GM12873 (cell line): ENCODE data around the gene SP110.

Experiments used
- TF ChIP-seq, protein P1 (sequence below): IDR thresholded peaks from 2 replicates; pipeline ENCODE4 v1.5.1; 2012; ENCODE audit warnings: low read depth, mild to moderate bottlenecking, moderate library complexity, low read length, control low read depth; ENCODE audit not compliant: insufficient read depth; ENCODE audit errors: missing control alignments

The SP110 gene

GRCh38 chr2:230231251-230231650, 11.5 kb upstream of the SP110 start:
- TF ChIP-seq, protein P1, sequence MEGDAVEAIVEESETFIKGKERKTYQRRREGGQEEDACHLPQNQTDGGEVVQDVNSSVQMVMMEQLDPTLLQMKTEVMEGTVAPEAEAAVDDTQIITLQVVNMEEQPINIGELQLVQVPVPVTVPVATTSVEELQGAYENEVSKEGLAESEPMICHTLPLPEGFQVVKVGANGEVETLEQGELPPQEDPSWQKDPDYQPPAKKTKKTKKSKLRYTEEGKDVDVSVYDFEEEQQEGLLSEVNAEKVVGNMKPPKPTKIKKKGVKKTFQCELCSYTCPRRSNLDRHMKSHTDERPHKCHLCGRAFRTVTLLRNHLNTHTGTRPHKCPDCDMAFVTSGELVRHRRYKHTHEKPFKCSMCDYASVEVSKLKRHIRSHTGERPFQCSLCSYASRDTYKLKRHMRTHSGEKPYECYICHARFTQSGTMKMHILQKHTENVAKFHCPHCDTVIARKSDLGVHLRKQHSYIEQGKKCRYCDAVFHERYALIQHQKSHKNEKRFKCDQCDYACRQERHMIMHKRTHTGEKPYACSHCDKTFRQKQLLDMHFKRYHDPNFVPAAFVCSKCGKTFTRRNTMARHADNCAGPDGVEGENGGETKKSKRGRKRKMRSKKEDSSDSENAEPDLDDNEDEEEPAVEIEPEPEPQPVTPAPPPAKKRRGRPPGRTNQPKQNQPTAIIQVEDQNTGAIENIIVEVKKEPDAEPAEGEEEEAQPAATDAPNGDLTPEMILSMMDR, result no peak

DNA sequence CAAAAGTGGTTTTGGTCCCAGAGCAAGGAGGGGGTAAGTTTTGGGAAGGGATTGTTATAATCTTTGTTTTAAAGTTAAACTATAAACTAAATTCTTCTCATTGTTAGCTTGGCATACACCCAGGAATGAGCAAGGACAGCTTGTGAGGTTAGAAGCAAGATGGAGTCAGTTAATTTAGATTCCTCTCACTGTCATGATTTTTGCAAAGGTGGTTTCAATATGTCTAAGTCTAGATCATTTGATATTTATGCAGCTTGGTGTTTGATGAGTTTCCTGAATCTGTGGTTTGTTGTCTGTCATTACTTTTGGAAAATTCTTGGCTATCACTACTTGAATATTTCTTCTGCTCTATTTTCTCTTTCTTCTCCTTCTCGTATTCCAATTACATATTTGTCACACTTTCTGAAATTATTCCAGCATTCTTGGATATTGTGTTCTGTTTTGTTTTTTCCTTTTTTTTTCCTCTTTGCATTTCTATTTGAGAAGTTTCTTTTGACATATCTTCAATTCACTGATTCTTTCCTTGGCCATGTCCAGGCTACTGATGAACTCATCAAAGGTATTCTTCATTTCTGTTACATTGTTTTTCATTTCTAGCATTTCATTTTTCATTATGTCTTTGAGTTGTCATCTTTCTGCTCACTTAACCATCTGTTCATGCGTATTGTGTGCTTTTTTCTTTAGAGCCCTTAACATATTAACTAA, 10.9 kb upstream of the SP110 start:
- TF ChIP-seq, protein P1, result no peak

- TF ChIP-seq, protein P1, result no peak
These were observed 10.3 kb upstream of the SP110 start for GRCh38 chr2:230230087-230230486.

- TF ChIP-seq, protein P1, result no peak
These were observed 7.4 kb upstream of the SP110 start for GRCh38 chr2:230227216-230227615.

- TF ChIP-seq, protein P1, result no peak
These were observed 6.3 kb upstream of the SP110 start for GRCh38 chr2:230226051-230226551.

- TF ChIP-seq, protein P1, result no peak
These were observed 5.7 kb upstream of the SP110 start, which contains the start of gene SP140 for GRCh38 chr2:230225486-230225885. Gene SP140 (plus strand): TSS chr2:230225736. CDS start chr2:230225845, 109 bp downstream.

- TF ChIP-seq, protein P1, result no peak
These were observed 4.7 kb upstream of the SP110 start for GRCh38 chr2:230224458-230224857.
